WTC11 (cell line): Measurements from ENCODE around the gene BCL2A1. TPM values are rescaled to one million over a fixed set of nuclear protein-coding genes. Genes with fewer than 3 reads are reported as not detected.

Experiments used
- ATAC-seq: fragments of 200-7000 bp; cut with Tn5 transposase; 2 replicates; pipeline ENCODE4 v1.10.0; 2021; ENCODE audit warnings: mild to moderate bottlenecking, moderate library complexity
- CTCF ChIA-PET: fragments of 300-600 bp; sonication (Branson Sonifier 250); formaldehyde crosslinking; loops from one replicate; lab custom pipeline; 2021; ENCODE audit warnings: antibody characterized with exemption; lab: Charles Lee
- POLR2A ChIA-PET: fragments of 350-600 bp; sonication (Branson Sonifier 250); formaldehyde crosslinking; loops from one replicate; lab custom pipeline; 2021; ENCODE audit warnings: antibody characterized with exemption; lab: Charles Lee
- DNase-seq: peaks from one replicate; pipeline ENCODE4 v3.0.0; 2021; ENCODE audit warnings: low spot score
- H3K27ac Mint-ChIP-seq: 2 replicates; pipeline ENCODE4 v1.8.0; 2021; ENCODE audit warnings: mixed read lengths
- H3K27me3 Mint-ChIP-seq: 2 replicates; pipeline ENCODE4 v1.8.0; 2021; ENCODE audit warnings: low read depth, mild to moderate bottlenecking, moderate library complexity, mixed read lengths
- H3K36me3 Mint-ChIP-seq: 2 replicates; pipeline ENCODE4 v1.8.0; 2021; ENCODE audit warnings: mixed read lengths
- H3K4me1 Mint-ChIP-seq: 2 replicates; pipeline ENCODE4 v1.8.0; 2022; ENCODE audit warnings: mixed read lengths
- H3K4me3 Mint-ChIP-seq: 2 replicates; pipeline ENCODE4 v1.8.0; 2021; ENCODE audit warnings: mild to moderate bottlenecking, moderate library complexity, mixed read lengths
- H3K9me3 Mint-ChIP-seq: 2 replicates; pipeline ENCODE4 v1.8.0; 2021; ENCODE audit warnings: mixed read lengths
- AR ChIP-seq: fragments of 250-450 bp; sonication (Bioruptor Pico); IDR thresholded peaks from 2 replicates; pipeline ENCODE4 v1.9.0; 2021; ENCODE audit warnings: mild to moderate bottlenecking
- CBFB ChIP-seq: sonication (generic); formaldehyde crosslinking; IDR thresholded peaks from 2 replicates; pipeline ENCODE4 v1.8.1; 2022; ENCODE audit warnings: mild to moderate bottlenecking, low read depth, missing genetic modification reagents
- CREM ChIP-seq: sonication (generic); formaldehyde crosslinking; IDR thresholded peaks from 2 replicates; pipeline ENCODE4 v1.8.1; 2022; ENCODE audit warnings: mild to moderate bottlenecking, missing genetic modification reagents, moderate library complexity
- EMX1 ChIP-seq: fragments of 250-450 bp; sonication (Bioruptor Pico); IDR thresholded peaks from 2 replicates; pipeline ENCODE4 v1.8.0; 2021; ENCODE audit warnings: mild to moderate bottlenecking
- ETV6 ChIP-seq: sonication (generic); formaldehyde crosslinking; IDR thresholded peaks from 2 replicates; pipeline ENCODE4 v1.8.1; 2022; ENCODE audit warnings: mild to moderate bottlenecking, missing genetic modification reagents
- FOXK1 ChIP-seq: sonication (generic); formaldehyde crosslinking; IDR thresholded peaks from 2 replicates; pipeline ENCODE4 v1.8.0; 2022; ENCODE audit warnings: mild to moderate bottlenecking, moderate library complexity, missing genetic modification reagents
- FOXP1 ChIP-seq: sonication (generic); formaldehyde crosslinking; IDR thresholded peaks from 2 replicates; pipeline ENCODE4 v1.8.0; 2022; ENCODE audit warnings: missing genetic modification reagents, mild to moderate bottlenecking, moderate library complexity, borderline replicate concordance
- HMGA2 ChIP-seq: fragments of 250-450 bp; sonication (Bioruptor Pico); IDR thresholded peaks from 2 replicates; pipeline ENCODE4 v1.4.0; 2021; ENCODE audit warnings: mild to moderate bottlenecking, moderate library complexity
- JAZF1 ChIP-seq: fragments of 250-450 bp; sonication (Bioruptor Pico); IDR thresholded peaks from 2 replicates; pipeline ENCODE4 v1.9.0; 2021; ENCODE audit warnings: moderate library complexity, mild to moderate bottlenecking, inconsistent platforms
- JUN ChIP-seq: sonication (generic); formaldehyde crosslinking; IDR thresholded peaks from 2 replicates; pipeline ENCODE4 v1.8.0; 2023; ENCODE audit warnings: mild to moderate bottlenecking, missing genetic modification reagents
- NR1H2 ChIP-seq: sonication (generic); formaldehyde crosslinking; IDR thresholded peaks from 2 replicates; pipeline ENCODE4 v1.9.0; 2021; ENCODE audit warnings: mild to moderate bottlenecking, moderate library complexity, missing genetic modification reagents
- NR2C2 ChIP-seq: sonication (generic); formaldehyde crosslinking; IDR thresholded peaks from 2 replicates; pipeline ENCODE4 v1.8.0; 2022; ENCODE audit warnings: mild to moderate bottlenecking, missing genetic modification reagents
- RORB ChIP-seq: fragments of 250-450 bp; sonication (Bioruptor Pico); IDR thresholded peaks from 2 replicates; pipeline ENCODE4 v1.9.0; 2021; ENCODE audit warnings: mild to moderate bottlenecking
- SOX15 ChIP-seq: fragments of 250-450 bp; sonication (Bioruptor Pico); IDR thresholded peaks from 2 replicates; pipeline ENCODE4 v1.9.0; 2021; ENCODE audit warnings: mild to moderate bottlenecking
- TCF7 ChIP-seq: sonication (generic); formaldehyde crosslinking; IDR thresholded peaks from 2 replicates; pipeline ENCODE4 v1.8.0; 2022; ENCODE audit warnings: mild to moderate bottlenecking, low read depth, missing genetic modification reagents, moderate library complexity
- TEAD4 ChIP-seq: sonication (generic); formaldehyde crosslinking; IDR thresholded peaks from 2 replicates; pipeline ENCODE4 v1.8.0; 2022; ENCODE audit warnings: mild to moderate bottlenecking, missing genetic modification reagents
- TP53 ChIP-seq: sonication (generic); formaldehyde crosslinking; IDR thresholded peaks from 2 replicates; pipeline ENCODE4 v1.8.1; 2023; ENCODE audit warnings: mild to moderate bottlenecking, missing genetic modification reagents
- ZNF121 ChIP-seq: sonication (generic); formaldehyde crosslinking; IDR thresholded peaks from 2 replicates; pipeline ENCODE4 v1.8.0; 2023; ENCODE audit warnings: missing genetic modification reagents
- ZNF423 ChIP-seq: fragments of 250-450 bp; sonication (Bioruptor Pico); IDR thresholded peaks from 2 replicates; pipeline ENCODE4 v2.1.2; 2022; ENCODE audit warnings: mild to moderate bottlenecking, moderate library complexity
- total RNA-seq: library from RNA; stranded (reverse); gene quantifications from 3 replicates; pipeline ENCODE4 v1.2.3, GENCODE V29; 2021
- TF ChIP-seq, protein P1 (sequence below): sonication (generic); formaldehyde crosslinking; IDR thresholded peaks from 2 replicates; pipeline ENCODE4 v1.8.1; 2023; ENCODE audit warnings: mild to moderate bottlenecking, missing genetic modification reagents, moderate library complexity

Gene BCL2A1
- total RNA-seq, 1 experiment from 2014 or later = 0.28 TPM

GRCh38 chr15:80006946-80007345, 36.0 kb upstream of the BCL2A1 start:
- H3K36me3 Mint-ChIP-seq = peaks cover 7% of the 10 kb centered on the region; the same call in 1 of the 2 replicates
- POLR2A ChIA-PET = interaction anchor here (0.5 kb wide), 1 partner anchor 1000 kb away, joined by 6 read pairs; no protein-coding TSS in a partner anchor
- H3K4me1 Mint-ChIP-seq = peaks cover 26% of the 10 kb centered on the region
- H3K27ac Mint-ChIP-seq = no peak overlapping the region
- no peaks in the 10 kb centered on the region for H3K27me3 Mint-ChIP-seq
- DNase-seq (no peak), ATAC-seq (no peak)
- TF ChIP-seq NR2C2 (CRISPR knock-in tag) = no peak
- no peak for TF ChIP-seq TEAD4 (CRISPR knock-in tag)
- no peak for TF ChIP-seq HMGA2 (CRISPR knock-in tag)
- TF ChIP-seq RORB (CRISPR knock-in tag) = no peak
- TF ChIP-seq JUN (CRISPR knock-in tag) = no peak
- no peak for TF ChIP-seq JAZF1 (CRISPR knock-in tag)
- 0 out of 2 replicates have a peak, but pooled peaks cover 8% of the 10 kb centered on the region for H3K9me3 Mint-ChIP-seq
- no peak overlapping the region for H3K4me3 Mint-ChIP-seq
- CTCF ChIA-PET = interaction anchor here (0.6 to 2.0 kb wide), 4 partner anchors 14 to 410 kb away, joined by 3 to 5 read pairs (median 4); partner anchors contain the start of gene ZFAND6

- Mint-ChIP-seq H3K9me3 (peaks cover 14% of the 10 kb centered on the region), H3K4me3 (no peak overlapping the region), H3K36me3 (peaks cover 10% of the 10 kb centered on the region), H3K27me3 (no peaks in the 10 kb centered on the region), H3K27ac (peak overlapping the region; percentile 88), H3K4me1 (peaks cover 26% of the 10 kb centered on the region)
- ChIA-PET CTCF (no interaction called here), POLR2A (no interaction called here)
- ATAC-seq (no peak), DNase-seq (no peak)
- TF ChIP-seq TEAD4 (CRISPR knock-in tag) (no peak), HMGA2 (CRISPR knock-in tag) (peak; percentile 14; the same call in 1 of the 2 replicates), SOX15 (CRISPR knock-in tag) (no peak), ZNF423 (CRISPR knock-in tag) (no peak), NR1H2 (CRISPR knock-in tag) (no peak), EMX1 (CRISPR knock-in tag) (no peak), CBFB (no peak)
Observed at GRCh38 chr15:80003934-80004472, 33.0 kb upstream of the BCL2A1 start.

DNA sequence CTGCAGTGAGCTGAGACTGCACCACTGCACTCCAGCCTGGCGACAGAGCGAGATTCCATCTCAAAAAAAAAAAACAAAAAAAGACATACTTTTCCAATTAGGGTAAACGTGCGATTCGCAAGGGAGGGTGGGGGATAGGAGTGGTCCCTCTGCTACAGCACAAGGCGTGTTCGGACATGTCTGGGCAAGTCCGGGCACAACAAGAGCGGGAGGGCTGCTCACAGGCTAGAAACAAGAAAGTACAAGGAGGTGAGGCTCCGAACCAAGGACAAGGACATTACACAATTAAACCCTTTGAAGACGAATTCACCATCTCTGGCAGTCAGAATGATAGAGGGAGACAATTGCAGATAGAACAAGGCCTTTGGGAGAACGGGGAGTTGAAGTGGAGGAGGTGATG, 32.2 kb upstream of the BCL2A1 start:
- H3K36me3 Mint-ChIP-seq = peaks cover 10% of the 10 kb centered on the region
- H3K27me3 Mint-ChIP-seq = no peaks in the 10 kb centered on the region
- ATAC-seq (peak; percentile 60), DNase-seq (no peak)
- H3K9me3 Mint-ChIP-seq = peaks cover 14% of the 10 kb centered on the region
- H3K4me3 Mint-ChIP-seq = no peak overlapping the region
- CTCF ChIA-PET = interaction anchor here (0.6 kb wide), 3 partner anchors 92 to 370 kb away, joined by 3 to 4 read pairs (median 4); no protein-coding TSS in a partner anchor
- POLR2A ChIA-PET = interaction anchor here (0.6 to 0.8 kb wide), 4 partner anchors 13 to 1531 kb away, joined by 3 to 5 read pairs (median 4); no protein-coding TSS in a partner anchor
- peaks cover 26% of the 10 kb centered on the region for H3K4me1 Mint-ChIP-seq
- TF ChIP-seq CREM (CRISPR knock-in tag) (no peak), TP53 (CRISPR knock-in tag) (peak; percentile 99)
- peak overlapping the region; percentile 97 for H3K27ac Mint-ChIP-seq

- no peak for TF ChIP-seq EMX1 (CRISPR knock-in tag)
- CTCF ChIA-PET = interaction anchor here (0.6 to 1.1 kb wide), 4 partner anchors 91 to 371 kb away, joined by 3 to 5 read pairs (median 4); no protein-coding TSS in a partner anchor
Observed at GRCh38 chr15:80002267-80002666, 31.3 kb upstream of the BCL2A1 start.

DNA sequence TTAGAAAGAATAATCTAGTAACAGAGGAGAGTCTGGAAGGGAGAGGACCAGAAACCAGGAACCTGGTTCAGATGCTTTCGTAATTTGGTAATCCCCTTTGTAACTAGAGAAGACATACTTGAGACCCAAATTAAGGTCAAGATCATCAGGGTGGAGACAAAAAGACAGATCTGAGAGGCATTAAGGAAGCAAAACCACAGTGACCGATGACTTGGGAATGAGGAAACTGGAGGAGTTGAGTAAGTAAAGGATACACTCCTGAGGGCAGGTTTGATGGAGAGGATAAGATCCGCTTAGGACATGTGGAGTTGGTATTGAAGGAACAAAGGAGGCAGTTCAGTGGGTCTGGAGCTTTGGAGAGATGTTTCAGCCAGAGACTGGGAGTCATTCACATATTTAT, 23.6 kb upstream of the BCL2A1 start:
- no peak for DNase-seq
- no peaks in the 10 kb centered on the region for H3K4me1 Mint-ChIP-seq
- ATAC-seq = no peak
- no peak overlapping the region for H3K27ac Mint-ChIP-seq
- H3K4me3 Mint-ChIP-seq = no peak overlapping the region
- ChIA-PET CTCF (interaction anchor here (0.7 kb wide), 1 partner anchor 655 kb away, joined by 4 read pairs; no protein-coding TSS in a partner anchor), POLR2A (no interaction called here)
- no peaks in the 10 kb centered on the region for H3K36me3 Mint-ChIP-seq
- H3K9me3 Mint-ChIP-seq = no peaks in the 10 kb centered on the region
- no peaks in the 10 kb centered on the region for H3K27me3 Mint-ChIP-seq
- TF ChIP-seq, protein P1, sequence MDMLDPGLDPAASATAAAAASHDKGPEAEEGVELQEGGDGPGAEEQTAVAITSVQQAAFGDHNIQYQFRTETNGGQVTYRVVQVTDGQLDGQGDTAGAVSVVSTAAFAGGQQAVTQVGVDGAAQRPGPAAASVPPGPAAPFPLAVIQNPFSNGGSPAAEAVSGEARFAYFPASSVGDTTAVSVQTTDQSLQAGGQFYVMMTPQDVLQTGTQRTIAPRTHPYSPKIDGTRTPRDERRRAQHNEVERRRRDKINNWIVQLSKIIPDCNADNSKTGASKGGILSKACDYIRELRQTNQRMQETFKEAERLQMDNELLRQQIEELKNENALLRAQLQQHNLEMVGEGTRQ = no peak
- TF ChIP-seq FOXK1 (CRISPR knock-in tag) (no peak), ETV6 (CRISPR knock-in tag) (no peak), ZNF121 (CRISPR knock-in tag) (no peak), TCF7 (no peak), FOXP1 (CRISPR knock-in tag) (no peak), AR (CRISPR knock-in tag) (no peak)

More at GRCh38 chr15:80002267-80002666, 31.3 kb upstream of the BCL2A1 start:
- peaks cover 21% of the 10 kb centered on the region for H3K4me1 Mint-ChIP-seq
- H3K27me3 Mint-ChIP-seq = no peaks in the 10 kb centered on the region
- peaks cover 14% of the 10 kb centered on the region for H3K9me3 Mint-ChIP-seq
- POLR2A ChIA-PET = interaction anchor here (0.6 to 0.8 kb wide), 4 partner anchors 12 to 1530 kb away, joined by 3 to 5 read pairs (median 4); no protein-coding TSS in a partner anchor
- DNase-seq (no peak), ATAC-seq (no peak)
- peaks cover 10% of the 10 kb centered on the region for H3K36me3 Mint-ChIP-seq
- peak overlapping the region; percentile 36; the same call in 1 of the 2 replicates for H3K27ac Mint-ChIP-seq
- H3K4me3 Mint-ChIP-seq = no peak overlapping the region
